Measurements from ENCODE around the gene ACOXL.

Gene ACOXL

DNA sequence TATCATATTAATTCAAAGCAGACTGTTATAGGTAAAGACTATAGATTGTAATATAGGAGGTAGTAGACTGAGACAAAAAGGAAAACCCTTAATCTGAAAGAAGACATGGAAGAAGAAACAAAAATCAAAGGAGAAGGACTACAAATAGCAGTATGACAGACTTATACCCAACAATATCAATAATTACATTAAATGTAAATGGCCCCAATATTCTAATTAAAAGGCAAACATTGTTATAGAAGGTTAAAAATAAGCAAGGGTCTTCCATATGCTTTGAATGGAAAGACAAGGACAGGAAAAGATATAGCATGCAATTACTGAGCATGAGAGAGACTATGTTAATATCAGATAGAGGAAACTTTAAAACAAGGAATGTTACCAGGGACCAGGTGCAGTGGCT lies 278.8 kb downstream of the ACOXL start:
- no peak for DNase-seq (ENCODE audit: low read depth in 3 of 3)

DNA sequence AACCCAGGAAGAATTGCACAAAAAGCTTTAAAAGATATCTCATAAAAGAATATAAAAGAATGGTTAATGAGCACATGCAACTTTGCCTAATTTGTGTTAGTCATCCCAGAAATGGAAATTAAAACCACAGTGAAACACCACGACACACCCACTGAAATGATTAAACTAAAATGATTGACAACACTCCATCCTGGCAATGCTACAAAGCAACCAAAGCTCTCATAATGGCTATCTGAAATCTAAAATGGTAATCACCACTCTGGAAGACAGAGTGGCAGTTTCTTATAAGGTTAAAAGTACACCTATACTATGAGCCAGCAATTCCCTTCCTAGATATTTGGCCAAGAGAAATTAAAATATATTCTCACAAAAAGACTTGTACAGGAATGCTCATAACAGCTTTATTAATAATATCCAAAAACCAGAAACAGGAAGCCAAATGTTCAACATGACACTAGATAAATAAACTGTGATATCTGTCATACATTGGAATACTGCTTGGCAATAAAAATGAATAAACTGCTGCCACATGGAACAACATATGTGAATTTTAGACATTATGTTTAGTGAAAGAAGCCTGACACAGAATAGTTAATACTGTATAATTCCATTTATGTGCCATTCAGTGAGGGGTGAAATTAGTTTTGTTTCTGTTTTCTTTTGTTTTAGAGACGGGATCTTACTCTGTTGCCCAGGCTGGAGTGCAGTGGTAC lies 283.1 kb downstream of the ACOXL start:
- DNase-seq (ENCODE audit: low read depth in 3 of 3): no peak

DNA sequence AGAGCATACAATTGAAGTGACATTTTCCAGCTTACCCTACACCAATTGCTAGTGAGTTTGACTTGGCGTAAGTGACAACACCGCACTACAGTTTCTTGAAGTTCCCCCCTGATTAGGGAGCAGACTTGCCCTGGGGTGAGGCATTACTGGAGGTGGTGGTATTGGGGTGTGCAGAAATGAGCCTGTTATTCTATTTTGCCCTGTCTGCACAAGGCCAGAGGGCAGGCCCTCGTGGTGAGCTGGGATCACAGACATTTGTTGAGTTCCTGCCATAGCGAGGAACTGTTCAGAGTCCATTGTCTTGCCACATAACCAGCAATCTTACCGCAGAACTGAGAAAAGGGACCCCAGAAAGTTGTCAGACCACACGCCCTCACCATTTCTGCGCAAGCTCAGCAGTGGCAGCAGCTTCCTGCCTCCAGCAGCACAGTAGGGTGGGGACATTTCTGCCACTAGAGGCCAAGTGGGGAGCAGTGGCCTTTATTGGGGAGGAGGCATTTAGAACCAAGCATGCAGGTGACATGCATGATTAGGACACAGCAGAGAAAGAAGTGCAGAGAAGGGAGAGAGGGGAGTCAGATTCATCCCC lies 284.8 kb downstream of the ACOXL start:
- DNase-seq (ENCODE audit: low read depth in 3 of 3): no peak

DNA sequence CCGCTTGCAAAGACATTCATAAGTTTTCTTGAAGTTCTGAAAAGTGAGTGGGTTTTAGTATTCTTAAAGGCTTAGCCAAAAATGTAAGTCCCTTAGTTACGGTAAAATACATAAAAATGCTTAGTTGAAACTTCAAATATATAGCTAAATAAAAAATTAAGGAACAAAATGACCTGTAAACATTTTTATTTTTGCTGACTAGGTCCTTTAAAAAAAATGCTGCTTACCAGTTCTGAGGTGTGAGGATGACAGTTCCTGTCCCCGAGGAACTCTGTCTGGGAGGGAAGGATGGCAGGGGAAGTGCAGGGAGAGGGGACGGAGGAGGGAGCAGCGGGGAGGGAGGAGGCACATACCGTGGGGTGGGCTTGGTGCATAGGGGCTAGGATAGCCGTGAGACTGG lies 285.5 kb downstream of the ACOXL start:
- DNase-seq (ENCODE audit: low read depth in 3 of 3): no peak

DNA sequence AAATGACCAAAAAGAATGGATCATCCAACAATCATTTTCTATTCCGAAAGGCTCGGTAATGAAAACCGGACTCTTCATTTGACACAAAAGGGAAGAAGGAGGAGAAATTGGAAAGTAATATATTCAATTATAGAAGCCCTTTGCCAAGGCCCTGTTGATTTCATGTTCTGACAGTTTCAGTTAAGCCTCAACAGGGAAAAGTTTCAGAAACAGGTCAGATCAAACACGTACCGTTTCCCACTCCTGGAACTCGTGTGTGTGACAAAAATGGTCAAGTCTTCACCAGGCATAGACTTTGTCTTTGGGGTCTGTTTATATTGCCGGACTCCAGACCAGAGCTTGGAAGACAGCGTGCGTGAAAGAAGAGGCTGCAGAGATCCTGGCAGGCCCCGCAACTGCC lies 287.0 kb downstream of the ACOXL start:
- no peak for DNase-seq (ENCODE audit: low read depth in 3 of 3)

DNA sequence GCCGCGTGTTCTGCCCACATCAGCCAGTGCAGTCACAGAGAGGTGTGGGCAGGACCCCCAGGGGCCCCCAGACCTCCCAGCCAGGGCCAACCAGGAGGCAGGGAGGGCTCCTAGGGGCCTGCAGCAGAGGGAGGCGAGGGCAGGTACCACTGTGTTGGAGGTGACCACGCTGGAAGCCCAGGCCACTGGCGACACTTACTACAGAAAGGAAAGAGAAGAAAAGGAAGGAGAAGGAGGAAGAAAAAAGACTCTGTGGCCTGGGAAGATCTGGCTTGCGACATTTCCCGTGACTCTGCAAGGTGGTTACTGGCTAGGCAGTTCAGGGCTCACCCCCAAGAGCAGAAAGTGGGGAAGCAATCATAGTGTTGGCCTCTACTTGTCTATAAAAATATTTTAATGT lies 290.3 kb downstream of the ACOXL start:
- DNase-seq (ENCODE audit: low read depth in 3 of 3): no peak

DNA sequence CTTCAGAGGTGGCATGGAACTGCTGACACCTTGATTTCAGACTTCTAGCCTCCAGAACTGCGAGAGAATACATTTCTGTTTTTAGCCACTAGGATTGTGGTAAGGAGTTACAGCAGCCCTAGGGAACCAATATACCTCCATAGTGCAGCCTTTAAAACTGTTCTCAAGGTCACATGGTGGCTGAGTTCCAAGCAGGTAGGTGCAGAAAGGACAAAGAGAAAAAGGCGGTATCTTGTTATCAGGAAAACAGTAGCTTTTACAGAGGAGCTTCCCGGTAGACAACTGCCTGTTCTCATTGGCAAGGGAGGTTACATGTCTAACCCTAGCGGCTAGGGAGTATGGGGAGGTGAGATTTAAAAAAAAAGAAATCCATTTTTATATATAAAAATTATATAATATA lies 292.1 kb downstream of the ACOXL start:
- no peak for DNase-seq (ENCODE audit: low read depth in 3 of 3)

DNA sequence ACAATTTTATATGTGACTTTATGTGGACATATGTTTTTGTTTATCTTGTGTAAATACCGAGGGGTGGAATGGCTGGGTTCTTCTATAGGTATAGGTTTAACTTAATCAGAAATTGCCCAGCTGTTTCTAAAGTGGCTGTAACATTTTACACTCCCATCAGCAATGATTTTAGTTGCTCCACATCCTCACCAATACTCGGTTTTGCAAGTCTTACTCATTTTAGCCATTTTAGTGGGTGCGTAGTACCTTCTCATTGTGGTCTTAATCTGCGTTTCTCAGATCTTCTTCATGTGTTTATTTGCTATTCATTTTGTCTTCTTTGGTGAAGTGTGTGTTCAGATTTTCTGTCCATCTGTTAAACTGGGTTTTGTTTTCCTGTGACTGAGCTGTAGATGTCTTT lies 292.9 kb downstream of the ACOXL start:
- DNase-seq (ENCODE audit: low read depth in 3 of 3): no peak

DNA sequence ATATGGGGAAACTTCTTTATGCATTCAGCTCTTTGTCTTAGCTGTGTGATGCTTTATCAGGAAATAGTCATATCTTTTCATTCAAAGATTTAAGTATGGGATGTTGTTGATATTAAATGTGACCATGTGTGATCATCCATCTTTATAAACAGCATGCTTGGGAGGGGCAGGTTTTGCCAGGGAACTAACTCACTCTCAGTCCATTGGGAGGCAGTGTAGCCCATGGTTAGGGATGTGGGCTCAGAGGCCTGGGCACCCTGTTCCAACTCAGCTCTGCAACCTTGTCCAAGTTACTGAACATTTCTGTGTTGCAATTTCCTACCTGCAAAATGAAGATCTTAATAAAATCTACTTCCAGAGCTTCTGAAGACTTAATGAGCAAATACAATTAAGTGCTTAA lies 296.3 kb downstream of the ACOXL start:
- no peak for DNase-seq (ENCODE audit: low read depth in 3 of 3)

DNA sequence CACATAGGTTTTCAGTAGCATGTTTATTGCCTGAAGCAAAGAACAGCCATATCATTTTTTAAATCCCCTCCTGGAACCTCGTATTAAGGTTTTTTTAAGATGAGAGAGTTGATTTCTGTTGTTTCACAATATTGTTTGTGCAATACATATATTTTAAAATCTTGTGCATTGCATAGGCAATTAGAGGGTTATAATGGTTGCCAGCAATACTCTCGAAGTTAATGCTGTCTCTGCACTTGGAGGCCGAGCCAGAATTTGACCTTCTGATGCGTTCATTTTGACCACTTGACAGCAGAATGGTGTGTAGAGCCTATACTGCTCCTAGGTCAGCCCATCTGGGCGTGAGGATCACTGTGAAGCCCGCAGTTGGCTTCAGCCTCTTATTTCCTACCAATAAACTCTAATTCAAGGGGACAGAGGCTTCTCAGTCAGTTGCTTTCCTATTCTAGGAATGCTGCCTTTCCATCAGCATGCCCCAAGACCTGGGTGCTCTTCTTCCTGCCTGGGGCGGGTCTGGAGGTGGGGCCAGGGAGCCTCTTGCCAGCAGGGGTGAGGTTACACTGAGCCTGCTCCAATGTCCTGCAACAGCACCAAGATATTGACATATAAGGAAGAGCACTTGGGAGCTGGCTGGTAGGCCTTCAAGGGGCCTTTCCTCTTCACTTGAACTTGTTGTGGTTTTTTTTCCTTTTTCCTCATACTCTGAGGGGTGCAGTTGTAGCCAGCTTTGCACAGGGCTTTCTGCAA lies 297.0 kb downstream of the ACOXL start:
- DNase-seq (ENCODE audit: low read depth in 3 of 3): no peak

DNA sequence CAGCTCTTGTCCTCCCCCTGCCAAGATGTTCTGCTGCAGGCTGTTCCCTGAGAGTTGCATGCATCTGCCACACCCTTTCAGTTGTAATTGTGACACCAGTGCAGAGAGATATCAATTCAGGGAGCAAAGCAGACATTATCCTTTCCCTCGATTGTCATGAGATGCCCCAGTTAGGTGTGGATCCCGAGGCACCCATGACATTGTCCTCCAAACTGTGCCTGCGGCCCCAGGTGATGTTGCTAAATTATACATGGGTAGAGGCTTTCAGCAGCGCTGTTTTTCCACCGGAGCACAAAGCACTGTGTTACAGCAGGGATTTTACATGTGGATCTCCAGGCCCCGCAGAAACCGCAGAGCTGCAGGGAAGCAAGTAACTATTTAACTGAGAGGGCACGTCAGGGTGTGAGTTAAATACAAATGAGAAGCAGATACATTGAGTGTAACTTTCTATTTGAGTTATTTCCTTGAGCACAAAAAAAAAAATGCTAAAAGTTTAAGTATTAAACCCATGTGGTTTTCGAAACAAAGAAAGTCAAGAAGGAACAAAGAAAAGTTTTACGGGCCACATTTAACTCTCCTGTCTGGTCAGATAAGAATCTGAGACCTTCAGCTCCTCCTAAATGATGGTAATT lies 298.0 kb downstream of the ACOXL start:
- DNase-seq (ENCODE audit: low read depth in 3 of 3): no peak

DNA sequence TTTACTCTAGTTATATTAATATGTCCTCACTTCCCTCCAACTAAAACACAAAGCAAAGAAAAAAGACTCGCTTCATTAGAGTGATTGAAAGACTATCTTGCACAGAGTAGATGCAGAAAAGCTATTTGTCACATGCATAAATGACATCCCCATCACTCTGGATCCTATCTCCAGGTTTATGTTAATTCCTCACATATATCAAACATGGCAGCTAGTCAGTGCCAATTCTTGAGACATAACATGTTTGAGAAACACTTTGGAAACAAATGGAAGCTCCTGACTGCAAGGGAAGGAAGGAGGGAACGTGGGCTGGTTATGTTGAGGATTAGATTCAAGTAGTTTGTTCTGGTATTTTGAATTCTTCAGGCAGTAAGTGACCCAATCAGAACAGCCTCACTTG lies 298.6 kb downstream of the ACOXL start:
- no peak for DNase-seq (ENCODE audit: low read depth in 3 of 3)

DNA sequence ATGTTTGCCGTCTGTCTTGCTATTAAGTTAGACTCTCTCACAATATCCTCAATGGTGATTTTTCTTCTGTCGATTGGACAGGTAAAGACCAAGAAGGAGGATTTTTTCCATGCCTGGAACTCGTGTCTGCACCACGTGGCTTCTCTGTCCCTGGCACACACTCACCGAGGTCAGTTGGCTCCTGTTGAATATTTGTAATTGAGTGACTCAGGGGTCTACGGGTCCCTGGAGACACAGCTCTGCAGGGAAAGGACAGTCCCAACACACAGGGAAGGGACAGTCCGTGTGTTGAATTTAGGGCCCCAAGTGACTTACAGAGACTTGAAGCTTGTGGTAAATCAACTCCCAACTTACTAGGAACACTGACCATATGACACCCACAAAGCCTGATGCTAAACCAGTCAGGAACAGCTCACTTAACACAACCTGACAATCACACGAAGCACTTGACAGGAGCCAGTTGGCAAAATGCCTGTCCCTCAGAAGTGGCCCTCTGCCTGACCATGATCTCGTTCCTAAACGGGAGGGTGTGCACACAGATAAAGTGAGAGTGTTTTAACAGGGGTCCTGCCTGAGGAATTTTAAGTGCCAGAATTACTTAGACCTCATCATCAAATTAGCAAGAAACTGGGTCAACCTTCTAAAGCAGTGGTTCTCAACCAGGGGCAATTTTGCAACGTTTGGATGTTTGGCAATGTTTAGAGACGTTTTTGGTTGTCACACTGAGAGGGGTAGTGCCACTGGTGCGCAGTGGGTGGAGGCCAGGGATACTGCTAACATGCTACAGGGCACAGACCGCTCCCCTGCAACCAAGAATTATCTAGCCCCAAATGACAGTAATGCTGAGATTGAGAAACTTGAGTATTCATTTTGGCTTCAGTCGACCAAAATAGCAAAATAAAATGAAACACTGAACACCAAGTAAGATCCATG lies 299.4 kb downstream of the ACOXL start:
- DNase-seq (ENCODE audit: low read depth in 3 of 3): no peak

DNA sequence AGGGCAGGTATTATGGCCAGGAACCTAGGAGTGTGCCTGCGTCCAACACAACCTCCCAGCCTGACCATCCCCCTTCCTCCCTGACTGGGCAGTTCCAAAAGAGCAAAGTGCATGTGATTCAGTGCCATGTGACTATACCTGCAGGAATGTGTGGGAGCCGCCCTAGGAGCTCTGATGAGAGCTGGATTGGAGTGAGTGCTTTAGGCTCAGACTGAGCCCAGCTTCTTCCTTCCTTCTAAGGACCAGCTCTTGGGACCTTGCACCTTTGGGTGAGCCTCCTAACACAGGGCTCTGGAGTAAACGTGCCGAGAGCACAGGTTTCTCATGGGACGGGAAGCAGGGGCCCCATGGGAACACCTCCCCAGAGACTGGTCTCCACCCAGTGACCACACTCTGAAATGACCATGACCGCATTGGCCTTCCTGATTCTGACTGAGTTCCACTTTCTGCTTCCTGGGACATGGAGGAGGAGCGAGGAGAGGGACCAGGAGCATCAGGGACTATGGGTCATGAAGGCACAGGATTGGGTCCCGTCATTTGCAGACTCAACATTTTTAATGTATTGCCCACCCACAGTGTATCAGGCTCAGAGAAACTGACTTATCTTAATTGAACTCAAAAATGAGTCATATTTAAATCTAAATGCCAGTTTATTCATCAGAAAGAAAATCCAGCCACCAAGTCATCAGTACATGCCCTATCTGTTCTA lies 300.5 kb downstream of the ACOXL start:
- DNase-seq (ENCODE audit: low read depth in 3 of 3): no peak

DNA sequence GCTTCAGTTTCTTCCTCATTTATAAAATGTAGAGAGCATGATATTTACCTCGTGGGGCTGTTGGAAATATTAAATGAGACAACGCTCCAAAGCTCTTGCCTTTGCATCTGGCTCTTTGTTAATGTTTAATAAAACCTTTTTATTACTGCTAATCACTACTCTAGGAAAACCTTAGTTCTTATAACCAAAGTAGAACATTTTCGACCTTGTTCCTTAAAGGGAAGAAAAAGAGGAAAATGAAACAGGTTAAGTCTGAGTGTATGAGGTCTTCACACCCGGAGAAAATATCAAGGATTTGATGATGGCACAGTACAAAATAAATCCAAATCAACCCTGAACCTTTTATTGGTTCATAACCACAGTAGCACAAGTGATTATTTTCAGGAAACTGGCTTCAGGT lies 301.8 kb downstream of the ACOXL start:
- DNase-seq (ENCODE audit: low read depth in 3 of 3): no peak

DNA sequence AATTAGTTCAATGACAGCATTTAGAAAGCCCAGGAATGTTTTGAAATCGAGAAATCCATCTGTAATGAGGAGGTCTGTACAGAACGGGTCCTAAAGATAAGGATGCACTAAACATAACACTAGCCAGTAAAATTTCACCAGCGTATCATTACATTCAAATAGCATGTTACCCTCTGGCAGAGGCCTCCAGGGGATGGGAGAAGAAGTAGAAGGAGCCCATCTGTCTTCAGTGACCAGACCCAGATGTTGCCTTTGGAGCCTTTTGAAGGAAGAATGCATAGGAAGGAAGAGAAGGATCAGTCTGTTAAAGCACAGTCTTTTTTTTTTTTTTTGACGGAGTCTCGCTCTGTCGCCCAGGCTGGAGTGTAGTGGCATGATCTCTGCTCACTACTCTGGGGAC lies 302.2 kb downstream of the ACOXL start:
- DNase-seq (ENCODE audit: low read depth in 3 of 3): no peak

DNA sequence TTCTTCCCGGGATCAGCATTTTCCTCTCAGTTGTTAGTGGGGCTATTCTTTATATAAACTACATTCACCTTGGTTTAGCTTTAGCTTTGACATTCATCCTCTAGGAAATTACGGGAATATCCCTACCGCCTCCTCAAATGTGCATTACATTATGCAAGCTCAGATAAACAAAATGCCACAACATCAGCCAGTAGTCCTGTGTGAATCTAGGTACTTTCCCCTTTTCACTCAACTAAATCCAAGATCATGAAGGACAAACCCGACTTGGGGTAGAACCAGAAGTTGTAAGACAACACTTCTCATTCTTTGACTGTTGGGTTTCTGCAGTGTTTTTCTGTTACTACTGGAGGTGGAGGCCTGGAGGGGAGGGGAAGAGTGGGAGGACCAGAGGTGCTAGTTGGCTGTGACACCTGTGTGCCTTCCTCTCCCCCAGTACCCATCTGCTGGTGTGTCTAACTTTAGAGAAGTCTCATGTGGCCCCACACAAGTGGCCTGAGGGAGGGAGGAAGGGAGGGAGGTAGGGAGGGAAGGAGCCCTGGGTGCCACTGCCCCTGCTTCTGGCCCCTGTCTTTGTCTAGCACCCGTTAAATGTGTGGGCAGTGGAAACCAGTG lies 303.6 kb downstream of the ACOXL start:
- DNase-seq (ENCODE audit: low read depth in 3 of 3): no peak

DNA sequence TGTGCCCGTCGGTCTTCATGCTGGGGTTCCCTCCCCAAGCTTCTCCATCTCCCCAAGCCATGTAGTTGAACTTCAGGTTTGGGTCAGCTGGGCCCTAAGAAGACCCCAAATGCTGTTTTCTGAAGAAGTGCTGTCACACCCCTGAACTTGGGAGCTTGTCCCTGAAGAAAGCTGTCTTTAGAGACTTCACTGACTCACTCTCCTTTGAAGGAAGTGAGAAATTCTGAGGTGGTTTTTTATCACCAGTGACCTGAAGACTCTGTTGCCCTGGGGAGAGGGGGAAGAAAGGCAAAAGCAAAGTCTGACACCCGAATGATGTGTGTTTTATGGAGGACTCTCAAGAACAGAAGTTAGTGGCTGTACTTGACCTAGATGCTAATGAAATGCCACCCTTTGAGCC lies 304.8 kb downstream of the ACOXL start:
- DNase-seq (ENCODE audit: low read depth in 3 of 3): no peak

DNA sequence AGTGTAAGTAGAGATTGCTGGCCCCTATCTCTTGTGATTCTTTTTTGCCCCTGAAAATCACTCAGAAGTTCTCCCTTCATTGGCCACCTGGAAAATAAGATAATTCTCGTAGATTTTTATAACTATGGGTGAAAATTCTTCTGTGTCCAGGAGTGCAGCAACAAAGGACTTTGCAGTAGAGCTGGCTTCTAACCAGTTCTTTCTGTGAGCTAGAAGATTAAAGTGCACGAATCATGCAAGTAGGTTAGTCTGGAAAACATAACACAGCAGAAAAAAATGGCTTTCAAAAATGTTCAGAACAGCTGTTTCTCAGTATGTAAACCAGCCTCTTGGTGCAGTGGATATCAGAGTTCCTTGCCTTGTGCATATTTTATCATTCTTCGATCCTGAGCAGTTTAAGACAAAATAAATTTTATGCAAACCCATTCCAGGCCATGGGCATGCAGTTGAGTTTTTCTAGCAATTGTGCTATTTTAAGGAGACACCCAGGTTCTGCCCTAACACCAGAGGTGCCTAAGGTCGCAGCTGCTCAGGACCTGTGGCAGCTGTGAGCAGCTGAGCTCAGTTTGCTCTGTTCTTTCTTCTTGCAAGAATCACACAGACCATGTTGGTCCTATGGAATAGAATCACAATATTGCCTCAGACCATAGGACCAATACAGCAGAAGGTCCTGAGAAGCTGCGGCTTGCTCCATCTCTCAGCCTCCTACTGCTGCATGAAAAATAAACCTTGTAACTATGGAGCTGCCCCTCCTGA lies 307.4 kb downstream of the ACOXL start:
- DNase-seq (ENCODE audit: low read depth in 3 of 3): no peak

Data from stimulated activated CD4-positive, alpha-beta T cell treated with anti-CD3 and anti-CD28 coated beads, TNF-alpha, amount 100 ng/mL, for 48 hours (primary cell).